Tibial nerve (tissue), 4 donors: Measurements from ENCODE around the gene CCDC57.

Experiments
- CTCF ChIP-seq, 5 experiments: fragments of 200-600 bp in 3 of 5; fragments of 450-650 bp in 2 of 5; sonication (generic) in 3 of 5; IDR thresholded peaks; one replicate each; pipeline ENCODE4 v1.5.1; 2016 to 2019; ENCODE audit warnings: antibody characterized with exemption in 5 of 5, mild to moderate bottlenecking in 3 of 5, moderate library complexity in 2 of 5
- EP300 ChIP-seq, 2 donors: sonication (generic); formaldehyde crosslinking; IDR thresholded peaks; one replicate each; pipeline ENCODE4 v1.6.1; 2017; ENCODE audit warnings: antibody characterized with exemption in 2 of 2, mild to moderate bottlenecking in 1 of 2
- POLR2A ChIP-seq, 2 donors: fragments of 450-650 bp; IDR thresholded peaks; one replicate each; pipeline ENCODE4 v1.6.1; 2017; ENCODE audit warnings: antibody characterized with exemption in 2 of 2, mild to moderate bottlenecking in 2 of 2, moderate library complexity in 2 of 2

DNA sequence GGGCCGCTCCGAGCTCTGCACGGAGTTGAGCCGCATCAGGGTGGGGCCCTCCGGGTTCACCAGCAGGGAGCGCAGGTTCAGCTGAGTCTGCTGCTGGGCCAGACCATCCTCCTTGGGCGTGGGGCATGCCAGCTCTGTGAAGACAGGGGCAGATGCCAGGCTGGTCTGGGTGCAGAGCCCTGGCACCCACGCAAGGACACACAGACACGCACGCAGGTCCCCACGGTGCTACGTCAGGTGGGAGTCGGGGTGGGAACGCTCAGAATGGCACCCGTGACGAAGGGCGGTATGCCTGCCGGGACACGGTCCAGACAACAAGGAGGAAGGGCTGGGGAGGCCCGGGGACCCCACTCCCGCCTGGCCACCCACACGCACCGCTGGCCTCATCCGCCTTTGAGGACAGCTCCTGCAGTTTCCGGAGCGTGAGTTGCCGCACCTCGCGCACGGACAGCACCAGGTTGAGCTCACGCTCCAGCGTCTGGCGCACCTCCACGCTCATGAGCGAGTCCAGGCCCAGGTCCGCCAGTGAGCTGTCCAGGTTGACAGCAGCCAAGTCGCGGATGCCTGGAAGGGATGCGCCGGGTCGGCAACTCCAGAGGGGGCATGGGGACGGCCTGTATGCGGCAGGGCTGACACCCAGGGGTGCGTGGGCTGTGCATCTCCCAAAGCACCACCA is 131.7 kb downstream of the CCDC57 start:
- TF ChIP-seq CTCF (IDR thresholded peaks at IDR 0.05), result no peak
- no peak for TF ChIP-seq POLR2A (IDR thresholded peaks at IDR 0.05)
- no peak for TF ChIP-seq EP300 (IDR thresholded peaks at IDR 0.05)
